Thoracic aorta (tissue), 2 donors: Measurements from ENCODE around the gene URB1. TPM values are rescaled to one million over a fixed set of nuclear protein-coding genes. Genes with fewer than 3 reads are reported as not detected.
A peak's percentile ranks its signal among the peaks of the same experiment; 100 is the strongest.

Experiments
- ATAC-seq: fragments of 150-250 bp; one replicate; pipeline ENCODE4 v1.8.0; 2017; ENCODE audit warnings: low read depth; ENCODE audit not compliant: insufficient number of reproducible peaks, low FRiP score
- DNase-seq: peaks from one replicate; pipeline ENCODE4 v3.0.0-alpha.2; 2020; ENCODE audit warnings: low spot score
- H3K27ac ChIP-seq, 2 donors: fragments of 200-600 bp; sonication (generic); 1 replicate in 1 of 2; 2 replicates in 1 of 2; pipeline ENCODE4 v1.5.1; 2016; ENCODE audit warnings: mild to moderate bottlenecking in 2 of 2, moderate library complexity in 2 of 2
- H3K27me3 ChIP-seq: fragments of 200-600 bp; sonication (generic); replicated peaks from 2 replicates; pipeline ENCODE4 v1.6.0; 2016; ENCODE audit warnings: mild to moderate bottlenecking; ENCODE audit not compliant: insufficient read depth
- H3K36me3 ChIP-seq: fragments of 200-600 bp; sonication (generic); one replicate; pipeline ENCODE4 v1.5.1; 2016
- H3K4me1 ChIP-seq, 2 donors: fragments of 200-600 bp; sonication (generic); 1 replicate in 1 of 2; 2 replicates in 1 of 2; pipeline versions ENCODE4 v1.5.1 to v1.6.0; 2016; ENCODE audit warnings: low read depth in 2 of 2, mild to moderate bottlenecking in 1 of 2; ENCODE audit not compliant: control insufficient read depth in 1 of 2
- H3K4me3 ChIP-seq: fragments of 200-600 bp; sonication (generic); 2 replicates; pipeline ENCODE4 v1.5.1; 2016; ENCODE audit warnings: mild to moderate bottlenecking
- H3K9me3 ChIP-seq: fragments of 200-600 bp; sonication (generic); 2 replicates; pipeline ENCODE4 v1.5.1; 2016
- total RNA-seq, 2 donors: library from RNA; depleted of rRNA; stranded (reverse); fragments of >200 nt; gene quantifications; one replicate each; pipeline versions ENCODE4 v1.1.0 to v1.2.3, GENCODE V29; 2016
- TF ChIP-seq, protein P1 (sequence below): fragments of 200-600 bp; sonication (generic); IDR thresholded peaks from one replicate; pipeline ENCODE4 v1.5.1; 2019; ENCODE audit warnings: antibody characterized with exemption

The URB1 gene
- total RNA-seq, 2 donors from 2014 or later, result 35.1 to 64.8 TPM

GRCh38 chr21:32410916-32411315, 18.1 kb upstream of the URB1 start:
- Histone ChIP-seq H3K4me3 (peak overlapping the region; percentile 97), H3K27me3 (no peaks in the 10 kb centered on the region), H3K36me3 (no peaks in the 10 kb centered on the region), H3K27ac (peak overlapping the region; percentile 99 to 100), H3K4me1 (peaks cover 18 to 31% of the 10 kb centered on the region in 2 donors), H3K9me3 (no peaks in the 10 kb centered on the region)
- ATAC-seq (no peak), DNase-seq (no peak)
- TF ChIP-seq, protein P1, sequence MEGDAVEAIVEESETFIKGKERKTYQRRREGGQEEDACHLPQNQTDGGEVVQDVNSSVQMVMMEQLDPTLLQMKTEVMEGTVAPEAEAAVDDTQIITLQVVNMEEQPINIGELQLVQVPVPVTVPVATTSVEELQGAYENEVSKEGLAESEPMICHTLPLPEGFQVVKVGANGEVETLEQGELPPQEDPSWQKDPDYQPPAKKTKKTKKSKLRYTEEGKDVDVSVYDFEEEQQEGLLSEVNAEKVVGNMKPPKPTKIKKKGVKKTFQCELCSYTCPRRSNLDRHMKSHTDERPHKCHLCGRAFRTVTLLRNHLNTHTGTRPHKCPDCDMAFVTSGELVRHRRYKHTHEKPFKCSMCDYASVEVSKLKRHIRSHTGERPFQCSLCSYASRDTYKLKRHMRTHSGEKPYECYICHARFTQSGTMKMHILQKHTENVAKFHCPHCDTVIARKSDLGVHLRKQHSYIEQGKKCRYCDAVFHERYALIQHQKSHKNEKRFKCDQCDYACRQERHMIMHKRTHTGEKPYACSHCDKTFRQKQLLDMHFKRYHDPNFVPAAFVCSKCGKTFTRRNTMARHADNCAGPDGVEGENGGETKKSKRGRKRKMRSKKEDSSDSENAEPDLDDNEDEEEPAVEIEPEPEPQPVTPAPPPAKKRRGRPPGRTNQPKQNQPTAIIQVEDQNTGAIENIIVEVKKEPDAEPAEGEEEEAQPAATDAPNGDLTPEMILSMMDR, result no peak

DNA sequence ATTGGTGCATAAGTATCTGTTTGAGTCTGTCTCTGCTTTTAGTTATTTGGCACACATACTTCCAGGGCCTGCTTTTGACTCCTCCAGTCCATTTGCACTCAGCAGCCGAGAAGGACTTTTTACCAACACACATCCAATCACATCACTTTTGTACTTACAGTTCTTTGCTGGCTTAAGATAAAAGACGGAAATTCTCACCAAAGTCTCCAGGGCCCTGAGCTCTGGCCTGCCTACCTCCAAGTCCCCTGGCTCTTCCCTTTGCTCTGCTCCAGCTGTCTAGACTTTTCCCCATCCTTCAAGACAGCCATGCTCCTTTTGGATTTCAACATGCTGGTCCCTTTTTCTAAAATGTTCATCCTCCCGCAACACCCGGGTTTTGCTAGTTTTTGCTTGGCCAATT, 17.5 kb upstream of the URB1 start:
- peak overlapping the region; percentile 99 to 100 for H3K27ac ChIP-seq
- H3K4me1 ChIP-seq, result peaks cover 12 to 24% of the 10 kb centered on the region in 2 donors
- ATAC-seq, result no peak
- TF ChIP-seq, protein P1, result no peak
- no peaks in the 10 kb centered on the region for H3K36me3 ChIP-seq
- no peak for DNase-seq
- H3K9me3 ChIP-seq, result no peaks in the 10 kb centered on the region
- H3K27me3 ChIP-seq, result no peaks in the 10 kb centered on the region
- no peak overlapping the region for H3K4me3 ChIP-seq

DNA sequence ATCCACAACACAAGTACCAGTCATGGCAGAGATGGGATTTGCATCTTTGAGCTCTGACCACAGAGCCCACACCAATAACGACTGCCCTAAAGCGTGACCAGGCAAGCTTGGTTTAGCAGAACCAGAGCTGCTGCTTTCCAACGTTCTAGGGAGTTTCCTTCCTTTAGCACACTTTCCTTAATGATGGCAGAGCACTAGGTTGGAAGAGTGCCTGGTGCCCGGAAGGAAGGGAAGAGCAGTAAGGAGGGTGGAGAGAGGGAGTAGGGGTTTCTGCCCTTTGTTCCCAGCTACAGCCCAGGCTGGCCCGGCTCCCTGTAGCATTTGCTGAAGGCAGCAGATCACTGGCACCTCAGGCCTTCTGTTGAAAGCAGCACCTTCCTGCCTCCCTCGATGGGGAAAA, 13.6 kb upstream of the URB1 start:
- no peak for ATAC-seq
- H3K4me1 ChIP-seq, result peaks cover 7 to 23% of the 10 kb centered on the region in 2 donors

DNA sequence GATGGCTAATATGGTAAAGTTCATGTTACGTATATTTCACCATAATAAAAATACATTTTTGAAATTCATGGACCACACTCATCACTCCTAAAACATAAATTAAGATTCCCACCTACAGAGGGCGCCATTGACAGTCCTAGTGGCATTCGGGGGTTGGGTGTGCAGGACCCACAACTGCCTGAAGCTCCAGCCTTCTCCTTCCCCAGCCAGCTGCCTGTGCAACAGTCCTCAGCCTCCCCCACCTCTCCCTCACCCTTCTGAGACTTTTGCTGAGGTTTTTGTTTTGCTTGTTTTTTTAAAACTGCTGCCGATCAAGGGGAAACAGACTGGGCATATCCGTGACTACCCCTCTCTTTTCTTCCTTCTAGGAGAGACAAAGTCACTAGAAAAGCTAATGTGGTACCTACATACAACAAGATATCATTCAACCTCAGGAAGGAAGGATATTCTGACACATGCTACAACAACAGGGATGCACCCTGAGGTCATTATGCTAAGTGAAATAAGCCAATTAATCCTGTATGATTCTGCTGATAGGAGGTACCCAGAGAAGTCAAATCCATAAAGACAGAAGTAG, 10.5 kb upstream of the URB1 start:
- Histone ChIP-seq H3K9me3 (no peaks in the 10 kb centered on the region), H3K27ac (no peak overlapping the region), H3K4me1 (peaks cover 0 to 6% of the 10 kb centered on the region in 2 donors), H3K4me3 (no peak overlapping the region), H3K27me3 (no peaks in the 10 kb centered on the region), H3K36me3 (no peaks in the 10 kb centered on the region)
- DNase-seq (no peak), ATAC-seq (no peak)
- TF ChIP-seq, protein P1, result peak; percentile 75

More for the DNA sequence above, 13.6 kb upstream of the URB1 start:
- H3K9me3 ChIP-seq, result no peaks in the 10 kb centered on the region
- H3K36me3 ChIP-seq, result no peaks in the 10 kb centered on the region
- no peaks in the 10 kb centered on the region for H3K27me3 ChIP-seq
- DNase-seq, result no peak
- no peak overlapping the region for H3K4me3 ChIP-seq
- H3K27ac ChIP-seq, result no peak overlapping the region
- TF ChIP-seq, protein P1, result no peak

- H3K4me3 ChIP-seq, result peak overlapping the region; percentile 99
- no peak for ATAC-seq
- H3K27me3 ChIP-seq, result no peaks in the 10 kb centered on the region
- H3K27ac ChIP-seq, result peak overlapping the region; percentile 70 to 82
- peaks cover 11 to 37% of the 10 kb centered on the region in 2 donors for H3K4me1 ChIP-seq
- H3K36me3 ChIP-seq, result no peaks in the 10 kb centered on the region
- no peak for DNase-seq
- H3K9me3 ChIP-seq, result no peaks in the 10 kb centered on the region
- TF ChIP-seq, protein P1, result no peak
Measured at GRCh38 chr21:32393677-32394001, 827 bp upstream of the URB1 start.
